ENCODE measurements around the gene LY6G6D. TPM values are rescaled to one million over a fixed set of nuclear protein-coding genes. Genes with fewer than 3 reads are reported as not detected.

The LY6G6D gene
- total RNA-seq, 2 donors from 2014 or later = not detected

DNA sequence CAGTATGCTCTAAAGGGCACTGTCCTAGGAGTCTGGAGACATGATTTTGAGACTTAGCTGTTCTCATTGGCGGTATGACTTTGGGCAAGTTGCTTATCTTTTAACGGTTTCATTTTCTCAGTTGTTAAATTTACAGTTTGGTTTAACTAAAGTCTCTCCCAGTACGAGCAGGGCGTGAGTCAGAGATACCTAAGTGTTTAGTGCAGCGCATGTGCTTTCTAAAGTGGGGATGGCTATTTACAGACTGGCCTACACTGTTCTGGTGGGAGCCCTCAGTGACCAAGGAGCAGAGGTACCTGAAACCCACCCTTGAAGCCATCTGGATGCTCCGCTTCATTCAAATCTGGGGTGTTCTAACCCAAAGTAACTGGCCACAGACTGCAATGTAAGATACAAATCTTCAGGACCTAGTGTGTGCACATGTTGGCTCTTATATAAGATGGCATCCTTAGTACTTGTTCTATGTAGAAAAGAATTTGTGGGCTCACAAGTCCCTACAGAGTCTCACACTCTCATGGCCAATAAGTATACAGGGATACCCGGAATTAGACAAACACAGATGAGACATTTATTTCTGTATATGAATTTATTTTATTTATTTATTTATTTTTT is 35.4 kb downstream of the LY6G6D start:
- Histone ChIP-seq H3K4me1 (no peaks in the 10 kb centered on the region), H3K4me3 (no peak overlapping the region), H3K9ac (ENCODE audit: low read depth in 2 of 2, low read length in 2 of 2) (no peak overlapping the region), H3K9me3 (no peaks in the 10 kb centered on the region), H3K27ac (no peak overlapping the region), H3K36me3 (no peaks in the 10 kb centered on the region), H3K27me3 (no peaks in the 10 kb centered on the region)
- TF ChIP-seq, protein P1, sequence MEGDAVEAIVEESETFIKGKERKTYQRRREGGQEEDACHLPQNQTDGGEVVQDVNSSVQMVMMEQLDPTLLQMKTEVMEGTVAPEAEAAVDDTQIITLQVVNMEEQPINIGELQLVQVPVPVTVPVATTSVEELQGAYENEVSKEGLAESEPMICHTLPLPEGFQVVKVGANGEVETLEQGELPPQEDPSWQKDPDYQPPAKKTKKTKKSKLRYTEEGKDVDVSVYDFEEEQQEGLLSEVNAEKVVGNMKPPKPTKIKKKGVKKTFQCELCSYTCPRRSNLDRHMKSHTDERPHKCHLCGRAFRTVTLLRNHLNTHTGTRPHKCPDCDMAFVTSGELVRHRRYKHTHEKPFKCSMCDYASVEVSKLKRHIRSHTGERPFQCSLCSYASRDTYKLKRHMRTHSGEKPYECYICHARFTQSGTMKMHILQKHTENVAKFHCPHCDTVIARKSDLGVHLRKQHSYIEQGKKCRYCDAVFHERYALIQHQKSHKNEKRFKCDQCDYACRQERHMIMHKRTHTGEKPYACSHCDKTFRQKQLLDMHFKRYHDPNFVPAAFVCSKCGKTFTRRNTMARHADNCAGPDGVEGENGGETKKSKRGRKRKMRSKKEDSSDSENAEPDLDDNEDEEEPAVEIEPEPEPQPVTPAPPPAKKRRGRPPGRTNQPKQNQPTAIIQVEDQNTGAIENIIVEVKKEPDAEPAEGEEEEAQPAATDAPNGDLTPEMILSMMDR (IDR thresholded peaks at IDR 0.05) = no peak
- intact Hi-C loops (cut with DNase I) = no loop called here
- DNase-seq = no peak

DNA sequence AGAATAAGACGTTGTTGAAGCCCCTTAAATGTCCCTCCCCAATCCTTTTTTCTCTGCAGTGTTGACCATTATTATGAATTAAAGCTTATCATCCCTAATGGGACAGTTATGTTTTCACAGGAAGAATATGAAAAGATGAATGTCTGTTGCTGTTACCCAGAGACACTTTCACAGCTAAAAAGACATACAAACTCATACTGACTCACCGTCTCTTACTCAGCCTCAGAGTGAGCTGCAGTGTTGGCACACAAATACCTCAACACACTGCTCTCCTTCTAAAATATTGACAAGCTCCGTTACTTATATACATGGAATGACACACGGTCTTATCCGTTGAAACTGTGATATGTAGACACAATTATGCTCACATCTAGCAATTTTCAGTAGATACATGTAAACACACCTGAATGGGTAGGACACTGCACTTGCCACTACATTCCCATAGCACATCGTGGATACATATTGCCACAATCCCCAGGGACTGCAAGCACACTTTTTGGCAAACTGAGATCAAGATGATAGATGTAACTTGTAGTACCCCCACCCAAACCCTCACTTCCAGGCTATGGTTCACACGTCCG is 37.7 kb downstream of the LY6G6D start:
- H3K27ac ChIP-seq = no peak overlapping the region
- intact Hi-C loops (cut with DNase I) = no loop called here
- TF ChIP-seq, protein P1 (IDR thresholded peaks at IDR 0.05) = no peak

DNA sequence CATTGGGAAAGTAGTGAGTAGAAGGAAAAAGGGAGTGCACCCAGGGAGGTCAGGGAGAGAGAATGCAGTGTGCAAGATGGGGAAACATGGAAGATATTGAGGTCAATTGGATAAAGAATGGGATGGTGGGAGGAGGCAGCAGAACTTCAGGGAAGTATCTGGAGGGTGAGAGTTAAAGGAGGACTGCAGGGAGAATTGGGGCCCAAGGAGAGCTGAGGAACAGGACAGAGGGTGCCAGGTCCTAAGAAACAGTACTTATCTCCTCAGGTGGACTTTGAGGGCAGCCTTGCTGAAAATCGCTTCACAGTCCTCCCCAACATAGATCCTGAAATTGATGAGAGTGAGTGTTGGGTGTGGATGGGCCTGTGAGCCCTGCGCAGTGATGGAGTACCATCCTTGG is 43.1 kb downstream of the LY6G6D start:
- intact Hi-C loops (cut with DNase I) = no loop called here
- H3K4me3 ChIP-seq = no peak overlapping the region
- no peaks in the 10 kb centered on the region for H3K4me1 ChIP-seq
- H3K27me3 ChIP-seq = no peaks in the 10 kb centered on the region
- H3K9me3 ChIP-seq = no peaks in the 10 kb centered on the region
- TF ChIP-seq, protein P1 (IDR thresholded peaks at IDR 0.05) = no peak
- no peak overlapping the region for H3K9ac ChIP-seq (ENCODE audit: low read depth in 2 of 2, low read length in 2 of 2)
- DNase-seq = no peak
- H3K36me3 ChIP-seq = no peaks in the 10 kb centered on the region
- no peak overlapping the region for H3K27ac ChIP-seq

More for the DNA sequence above, 37.7 kb downstream of the LY6G6D start:
- Histone ChIP-seq H3K36me3 (no peaks in the 10 kb centered on the region), H3K4me3 (no peak overlapping the region), H3K4me1 (no peaks in the 10 kb centered on the region), H3K27me3 (no peaks in the 10 kb centered on the region), H3K9ac (ENCODE audit: low read depth in 2 of 2, low read length in 2 of 2) (no peak overlapping the region), H3K9me3 (no peaks in the 10 kb centered on the region)
- DNase-seq = no peak

DNA sequence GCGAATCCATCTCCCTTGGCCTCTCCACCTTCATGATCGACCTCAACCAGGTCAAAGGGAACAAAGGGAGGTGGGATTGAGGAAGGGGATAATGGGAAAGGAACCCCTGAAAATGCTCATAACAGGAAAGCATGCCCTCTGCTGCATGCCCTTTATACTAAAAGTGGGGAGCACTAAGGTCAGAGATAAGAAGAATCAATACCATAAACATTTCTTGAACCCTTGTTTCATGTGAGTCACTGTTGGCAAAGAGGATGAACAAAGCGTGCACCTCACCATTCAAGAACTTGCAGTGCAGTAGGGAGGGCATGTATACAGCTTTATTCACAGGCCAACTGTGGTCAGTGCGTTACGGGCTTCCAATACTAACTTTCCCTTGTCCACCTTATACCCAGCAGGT is 45.6 kb downstream of the LY6G6D start:
- Histone ChIP-seq H3K4me3 (no peak overlapping the region), H3K27me3 (no peaks in the 10 kb centered on the region), H3K36me3 (no peaks in the 10 kb centered on the region), H3K27ac (no peak overlapping the region), H3K9me3 (no peaks in the 10 kb centered on the region), H3K9ac (ENCODE audit: low read depth in 2 of 2, low read length in 2 of 2) (no peak overlapping the region), H3K4me1 (no peaks in the 10 kb centered on the region)
- DNase-seq = no peak
- TF ChIP-seq, protein P1 (IDR thresholded peaks at IDR 0.05) = no peak
- intact Hi-C loops (cut with DNase I) = loop anchor here (10.0 kb wide), 1 partner anchor 194 kb away; the partner anchor contains the start of genes NELFE and SKIC2

DNA sequence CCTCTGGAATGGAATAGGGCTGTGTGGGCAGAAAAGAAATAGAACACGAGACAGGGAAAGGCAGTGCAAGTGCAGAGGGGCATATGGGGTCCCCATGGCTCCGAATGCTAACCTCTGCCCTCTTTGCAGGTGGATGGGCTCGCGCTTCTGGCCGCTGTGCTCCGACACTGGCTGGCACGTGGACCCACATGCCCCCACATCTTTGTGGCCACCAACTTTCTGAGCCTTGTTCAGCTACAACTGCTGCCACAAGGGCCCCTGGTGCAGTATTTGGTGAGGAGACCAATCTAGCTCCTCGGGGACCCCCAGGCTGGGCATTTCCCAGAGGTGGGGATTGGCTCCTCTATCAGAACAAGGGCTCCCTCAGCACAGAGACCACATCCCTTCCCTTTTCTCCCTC is 46.2 kb downstream of the LY6G6D start:
- Histone ChIP-seq H3K27me3 (no peaks in the 10 kb centered on the region), H3K9me3 (no peaks in the 10 kb centered on the region), H3K27ac (no peak overlapping the region), H3K4me3 (no peak overlapping the region), H3K9ac (ENCODE audit: low read depth in 2 of 2, low read length in 2 of 2) (no peak overlapping the region), H3K36me3 (no peaks in the 10 kb centered on the region), H3K4me1 (no peaks in the 10 kb centered on the region)
- TF ChIP-seq, protein P1 (IDR thresholded peaks at IDR 0.05) = no peak
- intact Hi-C loops (cut with DNase I) = loop anchor here (10.0 kb wide), 1 partner anchor 193 kb away; the partner anchor contains the start of genes NELFE and SKIC2
- DNase-seq = no peak
